Activated naive CD4-positive, alpha-beta T cell treated with anti-CD3 and anti-CD28 coated beads, Interleukin-2, amount 50 U/mL, for 24 hours (primary cell): ENCODE measurements around the gene ARHGAP27.
"Not testable (repeated sequence)": the region's sequence is repeated elsewhere in the genome, so short reads cannot be mapped to it uniquely, and the experiment has no call there.

ENCODE experiments used
- H3K27ac Mint-ChIP-seq: one replicate; pipeline ENCODE4 v1.8.0; 2021; ENCODE audit warnings: mild to moderate bottlenecking, mixed read lengths
- H3K27me3 Mint-ChIP-seq: one replicate; pipeline ENCODE4 v1.8.0; 2021; ENCODE audit warnings: mixed read lengths
- H3K36me3 Mint-ChIP-seq: one replicate; pipeline ENCODE4 v1.8.0; 2021; ENCODE audit warnings: mixed read lengths
- H3K4me1 Mint-ChIP-seq: one replicate; pipeline ENCODE4 v1.8.0; 2021; ENCODE audit warnings: mixed read lengths
- H3K4me3 Mint-ChIP-seq: one replicate; pipeline ENCODE4 v1.8.0; 2021; ENCODE audit warnings: mild to moderate bottlenecking, mixed read lengths
- H3K9me3 Mint-ChIP-seq: one replicate; pipeline ENCODE4 v1.8.0; 2021; ENCODE audit warnings: mixed read lengths

Gene ARHGAP27

DNA sequence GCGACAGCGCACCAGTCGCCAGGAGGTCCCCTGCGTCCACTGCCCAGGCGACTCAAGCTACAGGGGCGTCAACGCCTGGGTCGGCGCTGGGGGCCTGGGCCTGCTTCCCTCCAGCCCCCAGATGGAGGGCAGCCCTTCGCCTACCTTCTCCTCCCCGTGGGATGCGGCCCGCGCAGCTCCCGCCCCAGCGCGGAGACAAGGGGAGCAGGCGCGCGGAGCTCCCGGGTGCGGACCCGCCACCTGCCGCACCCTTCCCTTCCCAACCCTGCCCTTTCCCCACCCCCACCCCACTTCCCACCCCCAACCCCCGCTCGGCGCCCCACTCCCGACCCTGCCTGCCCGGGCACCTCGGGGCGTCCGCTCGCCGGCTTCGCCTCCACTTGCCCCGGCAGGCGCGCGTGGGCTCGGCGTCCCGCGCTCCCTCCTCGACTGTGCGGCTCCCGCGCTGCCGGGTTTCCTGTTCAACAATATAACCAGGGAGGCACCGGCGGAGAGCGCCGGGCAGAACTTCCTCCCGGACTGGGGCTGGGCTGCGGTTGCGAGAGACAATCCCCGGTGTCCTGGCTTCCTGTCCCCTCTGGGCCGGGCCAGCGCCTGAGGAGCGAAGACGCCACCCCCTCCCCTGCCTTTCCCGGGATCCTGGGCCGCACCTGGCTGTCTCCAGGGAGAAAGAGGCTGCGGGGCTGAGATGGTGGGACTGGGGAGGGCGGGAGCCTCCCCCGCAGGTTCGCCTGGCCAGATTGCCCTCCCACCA, at the start of gene ARHGAP27:
TSS of gene ARHGAP27 (minus strand) at position 466 of the 754 bp plus-strand sequence. CDS start 2,591 bp downstream, outside the sequence.
- Mint-ChIP-seq H3K4me1 (peaks cover 22% of the 10 kb centered on the region), H3K36me3 (peaks cover under 1% of the 10 kb centered on the region), H3K9me3 (no peaks in the 10 kb centered on the region), H3K27me3 (no peaks in the 10 kb centered on the region), H3K27ac (no peak within 1 kb of the TSS), H3K4me3 (peak within 1 kb of the TSS; percentile 83)

DNA sequence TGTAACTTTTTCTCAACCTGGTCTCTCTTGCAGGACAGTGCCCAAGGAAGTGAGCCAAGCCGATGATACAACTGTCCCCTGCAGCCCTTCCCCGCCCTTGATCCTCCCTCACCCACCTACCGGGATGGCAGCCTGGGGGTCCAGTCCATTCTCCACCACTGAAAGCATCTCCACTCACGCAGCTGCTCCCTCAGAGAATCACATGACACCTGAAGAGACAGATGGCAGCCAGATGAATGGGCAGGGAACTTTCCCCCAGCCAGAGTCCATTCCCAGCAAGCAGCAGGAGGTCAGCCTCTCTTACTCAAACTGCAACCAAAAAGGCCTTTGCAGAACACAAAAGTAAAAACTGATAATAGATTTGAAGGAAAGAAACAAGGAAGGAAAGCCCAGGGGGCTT, 49.6 kb upstream of the ARHGAP27 start:
- H3K27me3 Mint-ChIP-seq, H3K36me3 Mint-ChIP-seq, H3K4me1 Mint-ChIP-seq, H3K9me3 Mint-ChIP-seq, H3K27ac Mint-ChIP-seq, H3K4me3 Mint-ChIP-seq: not testable (repeated sequence)

- not testable (repeated sequence) for H3K4me1 Mint-ChIP-seq, H3K27ac Mint-ChIP-seq, H3K9me3 Mint-ChIP-seq, H3K27me3 Mint-ChIP-seq, H3K4me3 Mint-ChIP-seq, H3K36me3 Mint-ChIP-seq
Measured at GRCh38 chr17:45475436-45475835, 42.8 kb upstream of the ARHGAP27 start.

DNA sequence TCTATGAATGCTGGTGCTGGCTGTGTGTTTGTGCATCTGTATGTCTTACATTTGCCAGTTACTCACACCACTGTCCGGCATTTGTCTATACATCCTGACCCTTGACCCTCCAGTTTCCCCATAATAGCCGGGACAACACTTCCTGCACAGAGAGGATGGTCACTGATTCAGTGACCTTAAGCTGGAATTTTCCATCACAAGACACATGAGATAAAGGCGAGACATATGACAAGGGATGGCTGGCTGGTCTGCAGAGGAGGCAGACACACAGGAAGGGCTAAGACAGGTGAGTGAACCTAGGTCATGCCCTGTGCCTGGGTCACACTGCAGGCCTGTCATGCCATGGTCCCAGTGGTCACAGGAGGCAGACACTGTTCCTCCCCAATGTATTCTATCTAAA, 39.6 kb upstream of the ARHGAP27 start:
- H3K27me3 Mint-ChIP-seq, H3K9me3 Mint-ChIP-seq, H3K27ac Mint-ChIP-seq, H3K4me1 Mint-ChIP-seq, H3K4me3 Mint-ChIP-seq, H3K36me3 Mint-ChIP-seq: not testable (repeated sequence)

GRCh38 chr17:45469204-45469563, 36.5 kb upstream of the ARHGAP27 start:
- H3K27ac Mint-ChIP-seq, H3K9me3 Mint-ChIP-seq, H3K36me3 Mint-ChIP-seq, H3K27me3 Mint-ChIP-seq, H3K4me1 Mint-ChIP-seq, H3K4me3 Mint-ChIP-seq: not testable (repeated sequence)

DNA sequence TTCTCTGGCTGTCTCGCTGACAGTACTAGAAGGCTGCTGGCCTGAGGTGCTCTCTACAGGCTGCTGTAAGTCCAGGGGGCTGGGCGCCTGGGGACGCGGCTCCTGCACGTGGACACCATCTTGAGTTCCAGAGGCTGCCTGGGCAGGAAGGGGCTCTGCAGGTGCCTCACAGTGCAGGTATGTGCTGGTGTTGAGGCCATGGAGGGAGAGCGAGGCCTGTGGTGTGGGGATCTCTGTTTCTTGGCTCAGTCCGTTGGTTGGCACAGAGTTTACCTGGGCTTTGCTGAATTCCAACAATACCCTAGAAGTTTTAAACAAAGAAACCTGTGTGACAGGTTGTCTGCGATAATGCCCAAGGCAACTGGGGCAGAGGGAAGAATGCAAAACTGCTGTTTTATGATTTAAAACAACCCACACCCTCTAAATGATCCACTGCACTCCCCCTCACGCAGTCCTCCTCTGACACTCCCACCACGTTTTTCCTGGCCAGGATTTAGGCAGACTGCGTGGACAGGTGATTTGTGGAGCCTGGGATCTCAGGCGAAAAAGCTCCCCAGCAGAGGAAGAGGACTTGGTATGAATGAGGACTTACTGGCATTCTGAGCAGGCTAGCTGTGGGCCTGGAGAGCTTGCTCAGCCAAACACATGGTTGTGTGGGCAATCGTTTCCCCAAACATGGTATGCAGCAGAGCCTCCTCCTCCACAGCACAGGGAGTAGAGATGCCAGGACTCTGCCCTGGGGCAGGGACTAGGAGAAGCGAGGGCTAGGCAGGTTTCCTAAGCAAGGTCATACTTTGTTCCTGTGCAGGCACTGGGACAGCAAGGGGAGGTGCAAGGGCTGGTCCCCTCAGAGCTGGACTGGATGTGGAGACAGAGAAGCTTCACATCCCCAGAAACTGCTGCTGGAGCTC, 35.9 kb upstream of the ARHGAP27 start:
- not testable (repeated sequence) for H3K36me3 Mint-ChIP-seq, H3K27me3 Mint-ChIP-seq, H3K4me3 Mint-ChIP-seq, H3K9me3 Mint-ChIP-seq, H3K4me1 Mint-ChIP-seq
- peak overlapping the region; percentile 8 for H3K27ac Mint-ChIP-seq

DNA sequence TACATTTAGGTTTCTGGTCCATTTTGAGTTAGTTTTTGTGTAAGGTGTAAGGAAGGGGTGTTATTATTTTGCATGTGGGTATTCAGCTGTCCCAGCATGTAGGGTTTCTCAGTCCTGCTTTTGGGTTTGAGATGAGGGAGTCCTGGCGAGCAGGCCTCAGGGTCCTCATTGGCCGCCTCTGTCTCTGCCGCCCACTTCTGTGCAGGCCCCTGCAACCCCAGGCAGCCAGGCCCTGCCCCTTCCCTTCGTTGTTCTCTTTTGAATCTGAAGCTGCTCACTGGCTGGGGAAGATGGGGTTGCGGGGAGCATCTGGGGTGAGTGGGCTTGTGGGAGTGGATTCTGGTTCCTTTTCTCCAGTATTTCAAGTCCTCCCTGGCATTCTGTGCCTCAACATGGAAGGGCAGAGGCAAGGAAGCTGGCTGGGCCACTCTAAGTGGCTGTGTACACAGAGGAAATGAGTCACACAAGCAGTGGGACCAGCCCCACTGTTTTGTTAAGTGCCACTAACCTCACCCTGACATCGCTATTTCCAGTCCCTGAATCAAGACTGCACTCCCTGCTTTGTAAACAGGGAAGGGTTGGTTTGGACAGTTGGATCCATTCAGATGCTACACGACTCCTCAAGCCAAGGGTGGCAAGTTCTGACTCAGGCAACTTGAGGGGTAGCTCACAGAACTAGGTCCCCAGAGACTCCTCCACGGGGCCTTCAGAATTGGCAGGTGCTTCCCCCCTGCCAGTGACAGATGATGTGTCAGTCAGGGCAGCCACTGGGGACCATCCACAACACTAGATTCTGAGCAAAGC, 29.1 kb upstream of the ARHGAP27 start:
- not testable (repeated sequence) for H3K27ac Mint-ChIP-seq, H3K36me3 Mint-ChIP-seq, H3K4me3 Mint-ChIP-seq, H3K9me3 Mint-ChIP-seq, H3K27me3 Mint-ChIP-seq, H3K4me1 Mint-ChIP-seq

GRCh38 chr17:45460422-45460821, 27.8 kb upstream of the ARHGAP27 start:
- not testable (repeated sequence) for H3K27ac Mint-ChIP-seq, H3K4me1 Mint-ChIP-seq, H3K36me3 Mint-ChIP-seq, H3K4me3 Mint-ChIP-seq, H3K27me3 Mint-ChIP-seq, H3K9me3 Mint-ChIP-seq

DNA sequence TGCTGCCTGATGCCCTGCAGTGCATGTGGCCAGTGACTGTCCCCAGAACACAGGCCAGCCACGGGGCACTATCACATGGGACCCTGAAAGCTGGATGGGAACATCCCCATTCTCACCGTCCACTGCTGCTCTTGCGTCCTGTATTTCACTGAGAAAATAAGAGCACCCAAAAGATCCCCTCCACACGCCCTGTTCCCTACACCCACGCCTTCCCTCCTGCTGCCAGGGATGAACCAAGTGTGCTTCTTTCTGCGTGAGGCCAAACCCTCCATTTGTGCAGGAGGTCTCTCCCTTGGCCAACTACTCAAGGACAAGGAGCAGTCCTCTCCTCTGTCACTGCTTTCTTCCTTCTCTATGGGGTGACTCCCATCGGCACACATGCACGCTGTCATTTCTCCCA, 21.7 kb upstream of the ARHGAP27 start:
- not testable (repeated sequence) for H3K9me3 Mint-ChIP-seq, H3K27me3 Mint-ChIP-seq, H3K4me3 Mint-ChIP-seq, H3K4me1 Mint-ChIP-seq, H3K27ac Mint-ChIP-seq, H3K36me3 Mint-ChIP-seq

GRCh38 chr17:45453731-45454130, 21.1 kb upstream of the ARHGAP27 start:
- H3K4me1 Mint-ChIP-seq, H3K27ac Mint-ChIP-seq, H3K27me3 Mint-ChIP-seq, H3K4me3 Mint-ChIP-seq, H3K36me3 Mint-ChIP-seq, H3K9me3 Mint-ChIP-seq: not testable (repeated sequence)

- not testable (repeated sequence) for H3K9me3 Mint-ChIP-seq, H3K4me1 Mint-ChIP-seq, H3K36me3 Mint-ChIP-seq, H3K4me3 Mint-ChIP-seq, H3K27ac Mint-ChIP-seq, H3K27me3 Mint-ChIP-seq
Measured at GRCh38 chr17:45453225-45453534, 20.5 kb upstream of the ARHGAP27 start.

- H3K27ac Mint-ChIP-seq, H3K27me3 Mint-ChIP-seq, H3K9me3 Mint-ChIP-seq, H3K4me3 Mint-ChIP-seq, H3K4me1 Mint-ChIP-seq, H3K36me3 Mint-ChIP-seq: not testable (repeated sequence)
Measured at GRCh38 chr17:45452329-45453224, 19.9 kb upstream of the ARHGAP27 start.

GRCh38 chr17:45451660-45452059, 19.0 kb upstream of the ARHGAP27 start:
- H3K9me3 Mint-ChIP-seq, H3K27me3 Mint-ChIP-seq, H3K27ac Mint-ChIP-seq, H3K4me1 Mint-ChIP-seq, H3K36me3 Mint-ChIP-seq, H3K4me3 Mint-ChIP-seq: not testable (repeated sequence)

GRCh38 chr17:45451131-45451530, 18.5 kb upstream of the ARHGAP27 start:
- Mint-ChIP-seq H3K27ac (no peak overlapping the region), H3K36me3 (peaks cover 3% of the 10 kb centered on the region), H3K4me1 (peaks cover 2% of the 10 kb centered on the region), H3K27me3 (no peaks in the 10 kb centered on the region), H3K9me3 (no peaks in the 10 kb centered on the region), H3K4me3 (no peak overlapping the region)

DNA sequence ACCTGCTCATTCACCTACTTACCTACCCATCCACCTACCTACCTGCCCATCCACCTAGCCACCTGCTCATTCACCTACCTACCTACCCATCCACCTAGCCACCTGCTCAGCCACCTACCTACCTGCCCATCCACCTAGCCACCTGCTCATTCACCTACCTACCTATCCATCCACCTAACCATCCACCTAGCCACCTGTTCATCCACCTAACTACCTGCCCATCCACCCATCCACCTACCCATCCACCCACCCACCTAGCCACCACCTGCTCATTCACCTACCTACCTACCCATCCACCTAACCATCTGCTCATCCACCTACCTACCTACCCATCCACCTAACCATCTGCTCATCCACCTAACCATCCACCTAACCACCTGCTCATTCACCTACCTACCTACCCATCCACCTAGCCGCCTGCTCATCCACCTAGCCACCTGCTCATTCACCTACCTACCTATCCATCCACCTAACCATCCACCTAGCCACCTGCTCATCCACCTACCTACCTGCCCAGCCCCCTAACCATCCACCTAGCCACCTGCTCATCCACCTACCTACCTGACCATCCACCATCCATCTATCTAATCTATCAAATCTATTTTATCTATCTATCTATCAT, 17.1 kb upstream of the ARHGAP27 start:
- H3K4me1 Mint-ChIP-seq, H3K27ac Mint-ChIP-seq, H3K9me3 Mint-ChIP-seq, H3K27me3 Mint-ChIP-seq, H3K36me3 Mint-ChIP-seq, H3K4me3 Mint-ChIP-seq: not testable (repeated sequence)
